Inferior parietal cortex (tissue), 1 donor: ENCODE measurements around the gene SERPING1.

Source experiments
- DNase-seq: peaks from one replicate; pipeline ENCODE4 v3.0.0-alpha.2; 2016; ENCODE audit errors: extremely low spot score

Gene SERPING1

DNA sequence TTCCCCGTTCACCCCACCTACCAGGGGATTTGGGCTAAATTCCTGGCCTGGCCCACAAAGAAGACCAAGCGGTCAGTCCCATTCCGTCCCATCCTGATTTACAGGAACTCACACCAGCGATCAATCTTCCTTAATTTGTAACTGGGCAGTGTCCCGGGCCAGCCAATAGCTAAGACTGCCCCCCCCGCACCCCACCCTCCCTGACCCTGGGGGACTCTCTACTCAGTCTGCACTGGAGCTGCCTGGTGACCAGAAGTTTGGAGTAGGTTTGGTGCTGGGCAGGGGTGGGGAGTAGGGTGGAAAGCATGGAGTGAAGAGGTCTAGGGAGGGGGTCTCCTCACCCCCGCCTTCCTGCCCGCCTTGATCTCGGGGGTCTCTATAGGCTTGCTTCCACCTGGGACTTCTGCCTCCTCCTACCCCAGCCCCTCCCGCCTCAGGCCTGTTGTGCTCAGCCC lies at the start of gene SERPING1:
SERPING1 (plus strand) TSS at position 225 of the 455 bp plus-strand sequence. CDS start 586 bp downstream, outside the sequence.
- no peak for DNase-seq

DNA sequence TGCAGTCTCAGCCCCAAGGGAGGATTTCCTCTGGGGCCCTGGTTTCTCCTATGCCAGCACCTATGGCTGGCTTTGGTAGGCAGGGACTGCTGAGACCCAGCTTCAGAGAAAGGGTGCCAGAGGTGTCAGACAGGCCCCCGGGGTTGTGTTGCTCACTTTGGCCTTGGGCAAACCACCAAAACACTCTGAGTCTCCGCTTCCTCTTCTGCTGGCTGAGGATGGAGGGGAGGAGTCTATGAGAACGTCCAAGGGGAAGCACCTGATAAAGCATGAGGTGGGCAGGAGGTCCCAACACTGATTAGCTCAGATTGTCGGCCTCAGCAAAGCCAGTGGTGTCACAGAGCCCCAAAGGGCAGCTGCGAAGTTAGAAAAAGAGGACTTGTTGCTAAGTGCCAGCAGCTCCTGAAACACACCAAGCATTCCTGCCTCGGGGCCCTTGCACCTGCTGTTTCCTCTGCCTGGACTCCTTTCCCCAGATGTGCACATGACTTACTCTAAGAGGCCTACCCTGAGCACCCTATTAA lies 49.6 kb upstream of the SERPING1 start:
- DNase-seq, result no peak

DNA sequence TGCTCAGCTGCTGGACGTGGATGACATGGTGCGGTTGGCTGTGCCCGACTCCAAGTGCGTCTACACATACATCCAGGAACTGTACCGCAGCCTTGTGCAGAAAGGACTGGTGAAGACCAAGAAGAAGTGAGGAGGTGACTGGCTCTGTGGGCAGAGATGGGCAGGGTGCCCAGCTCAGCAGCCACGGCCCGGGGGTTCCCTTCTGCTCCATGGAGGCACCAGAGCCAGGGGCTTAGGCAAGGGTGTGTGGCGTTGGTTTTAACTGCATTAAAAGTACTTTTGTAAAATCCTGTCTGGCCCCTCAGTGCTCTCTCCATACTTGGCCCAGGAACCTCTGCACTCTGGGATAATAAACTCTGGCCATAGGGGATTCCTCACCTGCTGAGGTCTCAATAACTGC lies 47.5 kb upstream of the SERPING1 start:
- DNase-seq, result no peak

DNA sequence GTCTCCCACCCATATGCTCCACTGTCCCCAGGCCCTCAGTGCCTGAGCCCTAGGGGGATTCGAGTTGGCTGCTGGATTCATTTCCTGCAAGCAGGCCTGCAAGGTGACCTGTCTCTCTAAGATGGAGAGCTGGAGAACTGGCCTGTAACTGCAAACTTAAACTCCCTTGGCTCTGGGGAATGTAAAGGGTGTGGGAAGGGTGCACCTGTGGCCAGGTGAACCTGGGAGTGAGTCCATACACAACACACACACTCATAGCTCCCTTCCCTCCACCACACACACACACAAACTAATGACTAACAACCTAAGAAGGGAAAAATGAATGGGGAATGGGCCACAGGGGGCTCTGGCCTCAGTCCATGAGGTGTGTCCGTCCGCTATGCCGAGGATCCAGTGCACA lies 45.5 kb upstream of the SERPING1 start:
- no peak for DNase-seq

DNA sequence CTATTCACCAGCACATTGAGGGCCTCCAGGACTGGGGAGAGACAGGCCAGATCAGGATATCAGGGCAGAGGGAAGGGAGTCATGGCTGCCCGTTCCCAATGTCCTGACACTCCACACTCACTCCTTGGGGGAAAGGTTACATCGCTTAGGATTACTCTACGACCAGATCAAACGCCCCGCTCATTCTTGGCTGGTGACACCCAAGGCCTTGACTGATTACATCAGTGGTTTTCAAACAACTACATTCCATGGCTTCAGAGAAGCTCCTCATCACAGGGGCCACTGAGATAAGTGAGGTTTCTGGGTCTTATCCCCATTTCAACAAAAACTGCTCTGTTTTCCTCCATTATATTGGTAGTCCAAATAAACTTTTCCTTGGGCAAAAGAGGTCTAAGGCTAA lies 45.0 kb upstream of the SERPING1 start:
- no peak for DNase-seq

DNA sequence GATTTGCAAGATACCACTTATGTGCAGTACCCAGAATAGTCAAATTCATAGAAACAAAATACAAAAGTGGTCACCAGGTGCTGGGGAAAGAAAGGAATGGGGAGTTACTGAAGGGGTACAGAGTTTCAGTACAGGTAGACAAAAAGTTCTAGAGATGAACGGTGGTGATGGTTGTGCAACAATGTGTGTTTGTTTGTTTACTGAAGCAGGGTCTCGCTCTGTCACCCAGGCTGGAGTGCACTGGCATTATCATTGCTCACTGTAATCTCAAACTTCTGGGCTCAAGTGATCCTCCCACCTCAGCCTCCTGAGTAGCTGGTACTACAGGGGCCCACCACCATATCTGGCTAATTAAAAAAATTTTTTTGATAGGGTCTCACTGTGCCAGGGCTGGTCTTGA lies 42.1 kb upstream of the SERPING1 start:
- no peak for DNase-seq

DNA sequence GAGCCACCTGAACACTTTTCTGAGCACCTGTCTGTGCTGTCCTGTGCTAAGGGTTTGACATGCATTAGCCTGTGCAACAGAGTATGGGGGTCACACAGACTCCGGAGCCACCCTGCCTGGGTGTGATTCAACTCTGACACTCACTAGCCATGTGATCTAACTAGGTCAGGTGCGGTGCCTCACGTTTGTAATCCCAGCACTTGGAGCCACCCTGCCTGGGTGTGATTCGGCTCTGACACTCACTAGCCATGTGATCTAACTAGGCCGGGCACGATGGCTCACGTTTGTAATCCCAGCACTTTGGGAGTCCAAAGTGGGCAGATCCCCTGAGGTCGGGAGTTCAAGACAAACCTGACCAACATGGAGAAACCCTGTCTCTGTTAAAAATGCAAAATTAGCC lies 41.4 kb upstream of the SERPING1 start:
- no peak for DNase-seq

DNA sequence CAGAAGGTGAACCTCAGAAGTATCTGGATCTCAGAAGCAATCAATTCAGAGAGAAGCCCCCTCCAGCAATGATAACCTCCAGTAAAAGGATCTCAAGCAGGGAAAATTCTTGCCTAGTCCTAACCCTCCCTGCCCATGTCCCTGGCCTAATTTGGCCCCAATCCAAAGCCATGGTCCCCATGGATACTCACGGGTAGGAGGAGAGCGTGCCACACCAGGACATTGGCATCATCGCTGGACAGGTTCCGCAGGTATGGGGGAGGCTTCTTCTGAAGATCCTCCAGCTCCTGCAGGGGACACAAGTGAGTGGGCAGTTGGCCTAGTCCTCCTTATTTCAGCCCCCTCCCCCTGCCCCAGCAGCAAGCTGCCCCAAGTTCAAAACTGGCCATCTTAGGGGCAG lies 37.3 kb upstream of the SERPING1 start:
- no peak for DNase-seq

DNA sequence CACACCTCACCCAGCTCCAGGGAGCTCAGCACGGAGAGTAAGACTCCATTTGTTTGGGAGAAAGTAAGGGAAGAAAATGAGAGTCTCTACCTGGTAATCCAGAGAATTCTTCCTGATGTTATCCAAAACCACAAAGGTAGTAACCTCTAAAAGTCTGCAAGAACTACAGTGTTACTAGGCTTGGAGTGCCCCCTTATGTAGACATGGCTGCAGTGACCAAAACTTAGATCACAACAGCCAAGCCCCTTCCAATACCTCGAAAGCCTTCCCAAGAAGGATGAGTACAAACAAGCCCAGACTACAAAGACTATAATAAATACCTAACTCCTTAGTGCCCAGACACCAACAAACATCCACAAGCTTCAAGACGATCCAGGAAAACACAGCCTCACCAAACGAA lies 34.9 kb upstream of the SERPING1 start:
- no peak for DNase-seq

DNA sequence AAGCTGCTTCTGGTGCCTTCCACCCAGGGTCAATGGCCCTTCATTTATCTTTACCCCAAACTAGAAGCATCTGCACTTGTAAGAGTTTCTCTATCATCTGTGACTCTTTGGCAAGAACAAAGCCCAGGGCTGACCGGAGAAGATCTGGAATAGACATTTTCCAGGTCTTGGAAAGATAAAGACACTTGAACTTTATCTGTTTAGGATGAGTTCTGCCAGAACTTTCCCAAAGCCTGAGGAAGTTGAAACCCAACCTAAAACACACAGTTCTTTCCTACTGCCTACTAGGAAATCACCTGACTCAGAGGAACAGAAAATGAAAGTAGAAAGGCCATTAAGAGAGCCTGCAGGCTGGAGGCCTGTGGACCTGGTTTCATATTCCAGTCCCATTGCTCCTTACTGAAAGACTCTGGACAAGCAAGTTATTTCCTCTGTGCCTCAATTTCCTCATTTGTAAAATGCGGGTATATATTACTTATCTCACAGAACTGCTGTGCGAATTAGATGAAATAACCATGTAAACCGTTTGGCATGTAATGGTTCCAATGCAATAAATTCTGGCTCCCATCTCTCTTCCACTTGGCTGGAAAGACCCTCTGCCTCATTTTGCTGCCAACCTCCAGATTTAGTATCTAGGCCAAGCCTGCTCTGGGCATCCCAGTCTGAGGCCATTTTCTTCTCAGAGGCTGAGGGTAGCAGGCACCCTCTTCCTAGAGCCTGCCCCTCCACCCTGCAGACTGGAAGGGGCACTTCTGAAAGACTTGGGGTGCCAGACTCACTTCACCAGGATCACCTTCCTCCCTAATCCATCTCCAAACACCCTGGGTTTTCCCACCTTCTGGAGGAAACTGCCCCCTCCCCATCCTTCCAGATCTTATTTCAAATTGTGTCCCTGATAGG lies 31.2 kb upstream of the SERPING1 start:
- peak; percentile 74 for DNase-seq

DNA sequence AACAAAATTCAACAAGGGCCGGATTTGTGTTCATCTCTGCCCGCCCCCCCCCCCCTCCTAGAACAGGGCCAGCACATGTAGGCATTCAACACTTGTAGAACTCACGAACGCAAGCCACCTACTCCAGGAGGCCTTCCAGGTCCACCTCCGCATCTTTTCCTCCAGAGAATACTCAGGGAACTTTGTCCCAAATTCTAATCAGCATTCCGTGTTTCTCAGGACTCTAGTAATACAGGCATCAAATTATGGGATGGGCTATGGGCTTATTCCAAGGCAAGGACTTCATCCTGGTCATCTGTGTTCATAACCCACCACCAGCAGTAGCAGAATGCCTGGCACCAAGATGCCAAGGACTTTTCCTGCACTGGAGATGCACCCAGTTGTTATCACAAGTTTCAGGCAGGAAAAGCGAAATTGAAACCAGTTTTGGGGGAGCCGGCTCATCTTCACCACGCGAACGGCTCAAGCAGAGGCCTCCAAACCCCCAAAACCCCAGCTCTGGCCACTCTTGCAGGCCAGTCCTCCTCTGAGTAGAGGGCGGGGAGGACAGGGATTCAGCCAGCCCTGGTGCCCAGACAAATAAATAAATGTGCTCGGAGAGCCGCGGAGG lies 30.5 kb upstream of the SERPING1 start:
- peak; percentile 45 for DNase-seq

GRCh38 chr11:57567515-57568329 lies 29.8 kb upstream of the SERPING1 start, which contains the start of gene UBE2L6:
TSS of gene UBE2L6 (minus strand) at chr11:57567672. CDS start at chr11:57567611, 61 bp downstream.
- peak; percentile 52 for DNase-seq

DNA sequence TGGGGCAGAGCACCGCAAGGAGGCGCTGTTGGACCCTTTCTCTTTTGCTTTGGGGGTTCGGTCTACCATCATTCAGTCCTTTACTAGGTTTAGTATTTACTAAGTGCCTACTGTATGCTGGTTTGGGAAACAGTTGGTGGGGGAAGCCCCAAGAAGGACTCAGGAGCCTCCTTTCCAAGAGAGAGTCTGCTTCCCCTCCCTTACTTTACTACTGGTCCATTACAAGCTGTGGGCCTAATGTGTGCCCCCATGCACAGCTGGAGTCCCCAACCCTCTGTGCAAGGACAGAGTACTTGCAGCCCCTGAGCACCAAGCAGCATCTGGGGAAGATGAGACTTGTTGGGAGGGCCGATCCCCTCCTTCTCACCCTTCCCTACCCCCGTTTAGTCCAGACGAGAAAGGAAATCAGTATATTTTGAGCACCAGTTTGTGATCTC lies 29.1 kb upstream of the SERPING1 start:
- peak; percentile 85 for DNase-seq

DNA sequence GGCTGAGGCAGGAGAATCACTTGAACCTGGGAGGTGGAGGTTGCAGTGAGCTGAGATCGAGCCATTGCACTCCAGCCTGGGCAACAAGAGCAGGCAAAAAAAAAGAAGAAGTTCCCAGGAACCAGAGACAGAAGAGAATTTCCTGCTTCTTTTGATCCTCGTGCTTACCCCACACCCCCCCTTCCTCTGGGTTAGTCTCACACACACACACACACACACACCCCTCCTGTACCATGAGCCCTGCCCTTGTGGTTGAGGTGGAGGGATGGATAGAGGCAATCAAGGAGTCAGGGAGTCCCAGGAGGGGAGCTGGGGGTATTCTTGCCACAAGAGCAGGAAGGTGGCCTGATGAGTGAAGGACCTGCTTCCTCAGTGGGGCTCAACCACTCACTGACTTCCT lies 25.9 kb upstream of the SERPING1 start:
- no peak for DNase-seq

- no peak for DNase-seq
Observed at GRCh38 chr11:57574061-57574460, 23.4 kb upstream of the SERPING1 start.

DNA sequence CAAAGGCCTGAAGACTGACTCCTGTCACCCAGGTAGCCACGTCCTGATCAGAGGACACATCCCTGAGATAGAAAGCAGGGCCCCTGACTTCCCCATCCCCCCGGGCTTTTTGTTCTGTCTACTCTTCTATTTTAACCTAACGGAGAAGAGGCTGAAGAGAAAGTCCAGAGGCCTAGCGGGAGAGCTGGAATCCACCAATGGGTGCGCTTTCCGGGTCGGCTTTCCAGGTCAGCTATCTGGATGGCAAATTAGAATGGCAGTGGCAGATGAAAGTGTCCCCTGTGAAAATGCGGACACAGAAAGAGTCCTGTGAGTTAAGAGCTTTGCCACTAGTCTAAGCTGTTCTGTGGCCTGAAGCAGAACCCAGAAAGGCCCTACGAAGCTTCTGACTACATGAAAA lies 13.1 kb upstream of the SERPING1 start:
- DNase-seq, result no peak

- no peak for DNase-seq
Observed at GRCh38 chr11:57585301-57585700, 12.2 kb upstream of the SERPING1 start.

GRCh38 chr11:57586711-57587245 lies 10.7 kb upstream of the SERPING1 start:
- DNase-seq, result no peak

- no peak for DNase-seq
Observed at GRCh38 chr11:57588046-57588710, 9.3 kb upstream of the SERPING1 start.

DNA sequence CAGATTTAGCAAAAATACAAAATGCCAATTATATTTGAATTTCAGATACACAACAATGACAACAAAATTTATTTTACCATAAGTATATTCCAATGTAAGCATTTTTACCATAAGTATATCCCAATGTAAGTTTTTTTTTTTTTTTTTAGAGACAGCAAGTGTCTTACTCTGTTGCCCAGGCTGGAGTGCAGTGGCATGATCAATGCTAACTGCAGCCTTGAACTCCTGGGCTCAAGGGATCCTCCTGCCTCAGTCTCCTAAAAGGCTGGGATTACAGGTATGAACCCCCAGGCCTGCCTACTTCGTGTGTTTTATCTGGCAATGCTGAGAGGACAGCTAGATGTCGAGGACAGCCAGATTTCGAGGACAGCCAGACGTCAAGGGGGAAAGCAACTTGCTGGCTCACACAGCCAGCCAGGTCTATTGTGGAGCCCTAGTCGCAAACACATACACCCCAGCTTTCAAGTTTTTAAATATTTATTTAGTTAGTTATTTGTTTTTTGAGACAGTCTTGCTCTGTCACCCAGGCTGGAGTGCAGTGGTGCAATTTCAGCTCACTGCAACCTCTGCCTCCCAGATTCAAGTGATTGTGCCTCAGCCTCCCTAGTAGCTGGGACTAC lies 1.1 kb upstream of the SERPING1 start:
- DNase-seq, result no peak
